OCI-LY1 (cell line): ENCODE results near the gene CTF1.

Experiments used
- H2AFZ ChIP-seq: fragments of 200-600 bp; sonication (generic), shearing (Covaris generic); 2 replicates; pipeline ENCODE4 v1.6.0; 2014; ENCODE audit warnings: antibody characterized with exemption, mild to moderate bottlenecking, low read length
- H3F3A ChIP-seq: fragments of 200-600 bp; sonication (generic), shearing (Covaris generic); 2 replicates; pipeline ENCODE4 v1.6.0; 2014; ENCODE audit warnings: mild to moderate bottlenecking, antibody characterized with exemption, low read length, moderate library complexity; ENCODE audit not compliant: insufficient read depth
- H3K27ac ChIP-seq: fragments of 200-600 bp; sonication (generic); 2 replicates; pipeline ENCODE4 v1.5.1; 2014; ENCODE audit warnings: low read length, mixed run types, mild to moderate bottlenecking, low read depth; ENCODE audit not compliant: poor library complexity, severe bottlenecking
- H3K27me3 ChIP-seq: fragments of 200-600 bp; sonication (generic); 2 replicates; pipeline ENCODE4 v1.6.0; 2014; ENCODE audit warnings: antibody characterized with exemption, mild to moderate bottlenecking, low read length, moderate library complexity; ENCODE audit not compliant: insufficient read depth
- H3K36me3 ChIP-seq: fragments of 200-600 bp; sonication (generic); 2 replicates; pipeline ENCODE4 v1.6.1; 2014; ENCODE audit warnings: mild to moderate bottlenecking, antibody characterized with exemption, low read length, moderate library complexity, mixed read lengths; ENCODE audit not compliant: insufficient read depth
- H3K4me1 ChIP-seq: fragments of 200-600 bp; sonication (generic); 2 replicates; pipeline ENCODE4 v1.5.1; 2014; ENCODE audit warnings: mild to moderate bottlenecking, low read length, moderate library complexity; ENCODE audit not compliant: insufficient read depth, severe bottlenecking
- H3K4me2 ChIP-seq: fragments of 200-600 bp; sonication (generic), shearing (Covaris generic); 2 replicates; pipeline ENCODE4 v1.6.1; 2014; ENCODE audit warnings: low read length
- H3K4me3 ChIP-seq: fragments of 200-600 bp; sonication (generic); 2 replicates; pipeline ENCODE4 v1.5.1; 2014; ENCODE audit warnings: low read length, low read depth, mild to moderate bottlenecking, mixed read lengths; ENCODE audit not compliant: poor library complexity, severe bottlenecking
- H3K79me2 ChIP-seq: fragments of 200-600 bp; shearing (Covaris generic); 2 replicates; pipeline ENCODE4 v1.6.1; 2016; ENCODE audit warnings: mixed run types, low read length, mixed read lengths; ENCODE audit not compliant: insufficient read depth
- H3K9ac ChIP-seq: fragments of 200-600 bp; sonication (generic), shearing (Covaris generic); 2 replicates; pipeline ENCODE4 v1.6.1; 2014; ENCODE audit warnings: mild to moderate bottlenecking, low read length, mixed read lengths
- H3K9me2 ChIP-seq: fragments of 200-600 bp; sonication (generic), shearing (Covaris generic); 2 replicates; pipeline ENCODE4 v1.6.1; 2014; ENCODE audit warnings: low read depth, mild to moderate bottlenecking, low read length, mixed read lengths
- H3K9me3 ChIP-seq: fragments of 200-600 bp; shearing (Covaris generic); 2 replicates; pipeline ENCODE4 v1.6.1; 2014; ENCODE audit warnings: low read length, mixed read lengths
- H4K20me1 ChIP-seq: fragments of 200-600 bp; sonication (generic), shearing (Covaris generic); 2 replicates; pipeline ENCODE4 v1.6.0; 2016; ENCODE audit warnings: mild to moderate bottlenecking, low read length; ENCODE audit not compliant: insufficient read depth
- CTCF ChIP-seq: fragments of 200-600 bp; sonication (generic), shearing (Covaris generic); IDR thresholded peaks from 2 replicates; pipeline ENCODE4 v1.5.1; 2017; ENCODE audit warnings: mild to moderate bottlenecking, antibody characterized with exemption, low read length, moderate library complexity, mixed read lengths
- EZH2 ChIP-seq: fragments of 200-600 bp; sonication (generic), shearing (Covaris generic); IDR thresholded peaks from 2 replicates; pipeline ENCODE4 v1.8.0; 2017; ENCODE audit warnings: borderline replicate concordance, mixed run types, mild to moderate bottlenecking, antibody characterized with exemption, low read length, moderate library complexity, mixed read lengths

CTF1 gene

DNA sequence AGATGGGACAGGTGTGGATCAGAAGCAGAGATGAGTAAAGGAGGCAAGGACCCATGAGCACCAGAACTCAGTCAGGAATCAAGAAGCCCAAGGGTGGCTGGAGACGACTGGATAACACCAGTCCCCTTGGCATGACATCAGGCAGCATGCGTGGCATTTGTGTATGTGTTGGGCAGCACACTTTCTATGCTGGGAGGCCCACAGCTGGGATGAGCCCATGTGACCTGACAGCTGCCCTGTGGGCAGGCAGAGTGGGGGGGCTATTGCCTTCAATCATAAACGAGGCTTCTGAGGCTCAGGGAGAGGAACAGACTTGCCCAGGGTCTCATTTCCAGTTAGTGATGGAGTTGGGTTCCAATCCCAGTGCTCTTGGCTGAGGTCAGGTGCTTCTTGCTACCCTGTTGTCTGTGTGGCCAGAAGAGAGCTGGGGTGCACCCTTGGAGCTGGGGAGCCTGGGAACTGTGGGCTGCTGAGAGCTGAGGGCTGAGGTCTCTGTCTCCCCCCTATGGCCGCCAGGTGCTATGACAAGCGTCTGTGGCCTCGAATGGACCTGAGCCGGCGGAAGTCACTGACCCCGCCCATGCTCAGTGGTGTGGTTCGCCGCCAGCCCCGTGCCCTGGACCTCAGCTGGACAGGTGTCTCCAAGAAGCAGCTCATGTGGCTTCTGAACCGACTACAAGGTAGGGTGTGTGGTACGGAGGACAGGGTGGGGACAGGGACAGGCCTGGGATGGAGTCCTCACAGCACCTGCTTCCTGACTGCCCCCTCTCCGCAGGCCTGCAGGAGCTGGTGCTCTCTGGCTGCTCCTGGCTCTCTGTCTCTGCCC, 45.4 kb downstream of the CTF1 start:
- Histone ChIP-seq H3K4me2 (peak overlapping the region; percentile 44), H3K79me2 (no peaks in the 10 kb centered on the region), H2AFZ (no peak overlapping the region), H3K9ac (no peak overlapping the region; the same call in 1 of the 2 replicates), H3K27ac (no peak overlapping the region), H3K9me3 (no peaks in the 10 kb centered on the region), H3K4me3 (peak overlapping the region; percentile 18), H3K36me3 (peaks cover 29% of the 10 kb centered on the region; the same call in 1 of the 2 replicates), H3K9me2 (no peaks in the 10 kb centered on the region), H4K20me1 (no peaks in the 10 kb centered on the region), H3K27me3 (no peaks in the 10 kb centered on the region), H3F3A (no peaks in the 10 kb centered on the region), H3K4me1 (peaks cover 23% of the 10 kb centered on the region)
- TF ChIP-seq CTCF (peak; percentile 93), EZH2 (no peak)

- Histone ChIP-seq H4K20me1 (no peaks in the 10 kb centered on the region), H3K4me2 (peak overlapping the region; percentile 44), H3K9me3 (no peaks in the 10 kb centered on the region), H3K79me2 (no peaks in the 10 kb centered on the region), H3K9ac (no peak overlapping the region; the same call in 1 of the 2 replicates), H3K27me3 (no peaks in the 10 kb centered on the region), H2AFZ (no peak overlapping the region), H3K4me1 (peaks cover 22% of the 10 kb centered on the region), H3F3A (no peaks in the 10 kb centered on the region), H3K4me3 (no peak overlapping the region), H3K9me2 (no peaks in the 10 kb centered on the region), H3K27ac (no peak overlapping the region), H3K36me3 (peaks cover 25% of the 10 kb centered on the region; the same call in 1 of the 2 replicates)
- TF ChIP-seq CTCF (no peak), EZH2 (no peak)
Measured at GRCh38 chr16:30942426-30942806, 46.0 kb downstream of the CTF1 start.

DNA sequence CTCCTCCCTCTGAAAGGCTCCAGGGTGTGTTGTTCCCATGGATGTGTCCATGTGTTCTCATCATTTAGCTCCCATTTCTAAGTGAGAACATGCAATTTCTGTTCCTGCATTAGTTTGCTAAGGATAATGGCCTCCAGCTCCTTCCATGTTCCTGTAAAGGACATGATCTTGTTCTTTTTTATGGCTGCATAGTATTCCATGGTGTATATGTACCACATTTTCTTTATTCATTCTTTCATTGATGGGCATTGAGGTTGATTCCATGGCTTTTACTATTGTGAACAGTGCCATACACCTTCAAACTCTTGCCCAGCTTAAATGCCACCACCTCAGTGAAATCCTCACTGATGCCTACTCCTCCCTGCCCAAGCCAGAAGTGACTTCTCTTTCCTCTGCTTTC, 47.9 kb downstream of the CTF1 start:
- H3K9me2 ChIP-seq, result no peaks in the 10 kb centered on the region
- H3K27me3 ChIP-seq, result no peaks in the 10 kb centered on the region
- peaks cover 25% of the 10 kb centered on the region; the same call in 1 of the 2 replicates for H3K36me3 ChIP-seq
- H3K27ac ChIP-seq, result no peak overlapping the region
- no peak overlapping the region for H3K4me3 ChIP-seq
- H3K79me2 ChIP-seq, result no peaks in the 10 kb centered on the region
- no peaks in the 10 kb centered on the region for H4K20me1 ChIP-seq
- no peaks in the 10 kb centered on the region for H3F3A ChIP-seq
- no peak for TF ChIP-seq CTCF
- TF ChIP-seq EZH2, result no peak
- H3K9ac ChIP-seq, result no peak overlapping the region
- peaks cover 14% of the 10 kb centered on the region for H3K4me1 ChIP-seq
- H2AFZ ChIP-seq, result no peak overlapping the region
- H3K9me3 ChIP-seq, result no peaks in the 10 kb centered on the region
- no peak overlapping the region for H3K4me2 ChIP-seq
